Measurements from ENCODE around the gene UBN1. TPM values are rescaled to one million over a fixed set of nuclear protein-coding genes. Genes with fewer than 3 reads are reported as not detected.
A peak's percentile ranks its signal among the peaks of the same experiment; 100 is the strongest.

The UBN1 gene
- total RNA-seq, 1 donor from 2014 or later = 17.6 TPM

DNA sequence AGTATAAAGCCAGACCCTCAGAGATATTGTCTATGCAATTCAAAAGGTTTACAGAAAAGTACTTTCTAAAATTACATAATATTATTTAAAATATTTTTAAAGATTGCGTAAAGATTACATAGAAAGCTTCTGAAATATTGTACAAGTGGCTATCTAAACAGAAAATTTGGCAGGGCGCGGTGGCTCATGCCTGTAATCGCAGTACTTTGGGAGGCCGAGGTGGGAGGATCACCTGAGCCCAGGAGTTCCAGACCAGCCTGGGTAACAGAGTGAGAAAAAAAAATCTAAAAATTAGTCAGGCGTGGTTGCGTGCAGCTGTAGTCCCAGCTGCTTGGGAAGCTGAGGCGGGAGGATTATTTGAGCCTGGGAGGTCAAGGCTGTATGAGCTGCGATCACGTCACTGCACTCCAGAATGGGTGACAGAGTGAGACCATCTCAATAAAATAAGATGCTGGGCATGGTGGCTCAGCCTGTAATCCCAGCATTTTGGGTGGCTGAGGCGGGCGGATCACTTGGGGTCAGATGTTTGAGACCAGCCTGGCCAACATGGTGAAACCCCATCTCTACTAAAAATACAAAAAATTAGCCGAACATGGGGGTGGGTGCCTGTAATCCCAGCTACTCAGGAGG lies 18.1 kb downstream of the UBN1 start:
- Histone ChIP-seq H3K4me3 (ENCODE audit: low read depth, low read length) (no peak overlapping the region), H3K27me3 (ENCODE audit: control insufficient read depth, insufficient read depth, low read length) (no peaks in the 10 kb centered on the region), H3K36me3 (ENCODE audit: control insufficient read depth, insufficient read depth, low read length) (peaks cover 16% of the 10 kb centered on the region)
- FAIRE-seq (no peak), DNase-seq (ENCODE audit: low read depth) (no peak)
- no peak for TF ChIP-seq CTCF (IDR thresholded peaks at IDR 0.05; ENCODE audit: insufficient read depth, low read length, severe bottlenecking)

DNA sequence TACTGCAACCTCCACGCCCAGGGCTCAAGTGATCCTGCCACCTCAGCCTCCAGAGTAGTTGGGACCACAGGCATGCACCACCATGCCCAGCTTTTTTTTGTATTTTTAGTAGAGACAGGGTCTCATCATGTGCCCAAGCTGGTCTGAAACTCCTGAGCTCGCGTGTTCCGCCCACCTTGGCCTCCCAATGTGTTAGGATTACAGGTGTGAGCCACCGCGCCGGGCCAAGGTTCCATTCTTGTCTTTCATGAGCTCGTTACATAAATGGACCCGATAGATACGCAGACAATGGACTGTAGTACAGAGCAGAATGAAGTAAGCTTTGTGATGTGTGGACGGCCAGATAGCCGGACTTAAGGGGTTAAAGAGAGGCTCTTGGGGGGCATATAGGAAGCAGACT lies 19.3 kb downstream of the UBN1 start:
- Histone ChIP-seq H3K27me3 (ENCODE audit: control insufficient read depth, insufficient read depth, low read length) (no peaks in the 10 kb centered on the region), H3K4me3 (ENCODE audit: low read depth, low read length) (no peak overlapping the region), H3K36me3 (ENCODE audit: control insufficient read depth, insufficient read depth, low read length) (peaks cover 18% of the 10 kb centered on the region)
- DNase-seq (ENCODE audit: low read depth) (no peak), FAIRE-seq (no peak)
- no peak for TF ChIP-seq CTCF (IDR thresholded peaks at IDR 0.05; ENCODE audit: insufficient read depth, low read length, severe bottlenecking)

GRCh38 chr16:4868026-4868425 lies 20.7 kb downstream of the UBN1 start:
- no peak for FAIRE-seq
- DNase-seq (ENCODE audit: low read depth) = no peak
- no peak for TF ChIP-seq CTCF (IDR thresholded peaks at IDR 0.05; ENCODE audit: insufficient read depth, low read length, severe bottlenecking)
- Histone ChIP-seq H3K36me3 (ENCODE audit: control insufficient read depth, insufficient read depth, low read length) (peaks cover 24% of the 10 kb centered on the region), H3K4me3 (ENCODE audit: low read depth, low read length) (no peak overlapping the region), H3K27me3 (ENCODE audit: control insufficient read depth, insufficient read depth, low read length) (no peaks in the 10 kb centered on the region)

DNA sequence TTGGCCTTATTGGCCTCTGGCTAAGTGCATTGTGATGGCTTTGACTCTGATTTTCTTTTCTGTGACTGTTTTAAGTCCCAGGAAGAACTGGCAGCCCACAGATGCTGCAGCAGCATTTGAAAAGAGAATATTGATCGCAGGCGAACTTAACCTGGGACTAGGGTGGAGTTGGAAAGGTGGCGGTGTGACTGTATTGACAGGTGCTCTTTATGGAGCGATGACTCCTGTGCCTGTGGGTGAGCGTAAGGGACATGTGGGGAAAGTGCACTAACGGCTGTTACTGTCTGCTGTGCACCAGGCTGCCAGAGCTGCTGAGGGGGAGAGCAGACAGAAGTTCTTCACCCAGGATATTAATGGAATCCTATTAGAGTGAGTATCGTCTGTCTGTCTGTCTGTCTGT lies 21.3 kb downstream of the UBN1 start:
- no peak for FAIRE-seq
- H3K36me3 ChIP-seq (ENCODE audit: control insufficient read depth, insufficient read depth, low read length) = peaks cover 22% of the 10 kb centered on the region
- DNase-seq (ENCODE audit: low read depth) = no peak
- TF ChIP-seq CTCF (IDR thresholded peaks at IDR 0.05; ENCODE audit: insufficient read depth, low read length, severe bottlenecking) = no peak
- no peak overlapping the region for H3K4me3 ChIP-seq (ENCODE audit: low read depth, low read length)
- H3K27me3 ChIP-seq (ENCODE audit: control insufficient read depth, insufficient read depth, low read length) = no peaks in the 10 kb centered on the region

GRCh38 chr16:4869147-4869805 lies 22.0 kb downstream of the UBN1 start:
- TF ChIP-seq CTCF (IDR thresholded peaks at IDR 0.05; ENCODE audit: insufficient read depth, low read length, severe bottlenecking) = no peak
- FAIRE-seq = peak; percentile 75
- peak; percentile 74 for DNase-seq (ENCODE audit: low read depth)
- Histone ChIP-seq H3K4me3 (ENCODE audit: low read depth, low read length) (no peak overlapping the region), H3K36me3 (ENCODE audit: control insufficient read depth, insufficient read depth, low read length) (peaks cover 22% of the 10 kb centered on the region), H3K27me3 (ENCODE audit: control insufficient read depth, insufficient read depth, low read length) (no peaks in the 10 kb centered on the region)
